ENCODE measurements around the gene PIM2. TPM values are rescaled to one million over a fixed set of nuclear protein-coding genes. Genes with fewer than 3 reads are reported as not detected.

PIM2 gene
- total and polyA plus RNA-seq, 2 of the 13 experiments (the other 11 are each of a cell fraction or from before 2014, with no cell fraction given) = 14.4 to 15.8 TPM

DNA sequence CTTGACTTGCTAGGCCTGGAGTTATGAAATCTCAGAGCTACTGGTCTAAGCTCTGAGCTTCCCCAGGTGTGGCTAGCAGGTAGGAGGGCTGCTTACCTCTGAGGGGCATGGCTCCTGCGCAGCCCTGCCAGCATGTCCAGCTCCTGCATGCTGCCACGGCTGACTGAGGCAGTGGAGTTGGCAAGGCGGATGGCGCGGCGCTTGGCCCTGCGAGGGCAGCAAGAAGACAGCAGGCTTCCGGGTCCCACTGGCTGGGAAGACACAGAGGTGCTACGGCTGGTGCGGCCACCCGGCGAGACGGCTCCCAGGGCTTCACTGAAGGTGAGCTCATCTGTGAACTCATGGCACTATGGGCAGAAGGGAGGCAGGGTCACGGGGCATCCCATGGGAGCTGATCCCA is 47.1 kb upstream of the PIM2 start:
- POLR2A ChIA-PET = no interaction called here
- WGBS (ENCODE audit: low lambda C conversion rate) = no CpG with 5 or more reads among the region's 14 CpGs

More for the DNA sequence above, 47.1 kb upstream of the PIM2 start:
- intact Hi-C loops (cut with micrococcal nuclease; ENCODE audit: unreplicated experiment) (no loop called here), in situ Hi-C loops (cut with HindIII; ENCODE audit: extremely low pct_ligation_motif_present, low pct_unique_long_range_greater_than_20kb) (no loop called here)
- BruUV-seq (replicated peaks) = no TSS peak
- H2AFZ ChIP-seq (ENCODE audit: low read length) = no peak overlapping the region
- H3K9me3 ChIP-seq (ENCODE audit: low read length) = no peaks in the 10 kb centered on the region
- CTCF ChIA-PET (ENCODE audit: low intra/inter-chr PET ratio, low total read pairs) = no interaction called here
- no peak for DNase-seq (ENCODE audit: low spot score)
- H3K36me3 ChIP-seq (replicated peaks in 1 of 2; ENCODE audit: control insufficient read depth in 1 of 2, insufficient read depth in 2 of 2, low read length in 2 of 2) = no peaks in the 10 kb centered on the region
- H3K27me3 ChIP-seq (ENCODE audit: control insufficient read depth in 1 of 2, insufficient read depth in 2 of 2, low read length in 2 of 2) = no peaks in the 10 kb centered on the region
- no peak overlapping the region for H3K27ac ChIP-seq (ENCODE audit: extremely low read length, insufficient read depth, low read length)
- no peak for FAIRE-seq
- no peaks in the 10 kb centered on the region for H3K79me2 ChIP-seq (ENCODE audit: insufficient read depth, low read length)
- no peak overlapping the region for H3K4me3 ChIP-seq (replicated peaks in 1 of 3; ENCODE audit: insufficient read depth in 1 of 3, low read depth in 2 of 3, low read length in 3 of 3)
- no peak for ATAC-seq
- no peaks in the 10 kb centered on the region for H4K20me1 ChIP-seq (ENCODE audit: insufficient read depth, low read length)
- no peak overlapping the region for H3K4me2 ChIP-seq (ENCODE audit: low read depth, low read length)
- no peak overlapping the region for H3K9ac ChIP-seq (ENCODE audit: insufficient read depth, low read depth, low read length)
- TF ChIP-seq, protein P1, sequence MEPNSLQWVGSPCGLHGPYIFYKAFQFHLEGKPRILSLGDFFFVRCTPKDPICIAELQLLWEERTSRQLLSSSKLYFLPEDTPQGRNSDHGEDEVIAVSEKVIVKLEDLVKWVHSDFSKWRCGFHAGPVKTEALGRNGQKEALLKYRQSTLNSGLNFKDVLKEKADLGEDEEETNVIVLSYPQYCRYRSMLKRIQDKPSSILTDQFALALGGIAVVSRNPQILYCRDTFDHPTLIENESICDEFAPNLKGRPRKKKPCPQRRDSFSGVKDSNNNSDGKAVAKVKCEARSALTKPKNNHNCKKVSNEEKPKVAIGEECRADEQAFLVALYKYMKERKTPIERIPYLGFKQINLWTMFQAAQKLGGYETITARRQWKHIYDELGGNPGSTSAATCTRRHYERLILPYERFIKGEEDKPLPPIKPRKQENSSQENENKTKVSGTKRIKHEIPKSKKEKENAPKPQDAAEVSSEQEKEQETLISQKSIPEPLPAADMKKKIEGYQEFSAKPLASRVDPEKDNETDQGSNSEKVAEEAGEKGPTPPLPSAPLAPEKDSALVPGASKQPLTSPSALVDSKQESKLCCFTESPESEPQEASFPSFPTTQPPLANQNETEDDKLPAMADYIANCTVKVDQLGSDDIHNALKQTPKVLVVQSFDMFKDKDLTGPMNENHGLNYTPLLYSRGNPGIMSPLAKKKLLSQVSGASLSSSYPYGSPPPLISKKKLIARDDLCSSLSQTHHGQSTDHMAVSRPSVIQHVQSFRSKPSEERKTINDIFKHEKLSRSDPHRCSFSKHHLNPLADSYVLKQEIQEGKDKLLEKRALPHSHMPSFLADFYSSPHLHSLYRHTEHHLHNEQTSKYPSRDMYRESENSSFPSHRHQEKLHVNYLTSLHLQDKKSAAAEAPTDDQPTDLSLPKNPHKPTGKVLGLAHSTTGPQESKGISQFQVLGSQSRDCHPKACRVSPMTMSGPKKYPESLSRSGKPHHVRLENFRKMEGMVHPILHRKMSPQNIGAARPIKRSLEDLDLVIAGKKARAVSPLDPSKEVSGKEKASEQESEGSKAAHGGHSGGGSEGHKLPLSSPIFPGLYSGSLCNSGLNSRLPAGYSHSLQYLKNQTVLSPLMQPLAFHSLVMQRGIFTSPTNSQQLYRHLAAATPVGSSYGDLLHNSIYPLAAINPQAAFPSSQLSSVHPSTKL (CRISPR knock-in tag; IDR thresholded peaks at IDR 0.05) = no peak
- TF ChIP-seq SRSF1 (optimal IDR thresholded peaks at IDR 0.05; ENCODE audit: low read depth, low read length) (no peak), ZNF550 (CRISPR knock-in tag; IDR thresholded peaks at IDR 0.05; ENCODE audit: borderline replicate concordance) (no peak), ZNF614 (CRISPR knock-in tag; IDR thresholded peaks at IDR 0.05; ENCODE audit: borderline replicate concordance) (no peak), ZNF557 (CRISPR knock-in tag; IDR thresholded peaks at IDR 0.05) (no peak), ZNF253 (CRISPR knock-in tag; IDR thresholded peaks at IDR 0.05; ENCODE audit: borderline replicate concordance) (no peak), ZNF20 (CRISPR knock-in tag; IDR thresholded peaks at IDR 0.05) (no peak), ZNF569 (CRISPR knock-in tag; IDR thresholded peaks at IDR 0.05; ENCODE audit: borderline replicate concordance) (no peak), DMAP1 (CRISPR knock-in tag; IDR thresholded peaks at IDR 0.05) (no peak), BCL6 (CRISPR knock-in tag; IDR thresholded peaks at IDR 0.05) (no peak), NFE2L2 (IDR thresholded peaks at IDR 0.05; ENCODE audit: low read length) (no peak), BORCS8-MEF2B (CRISPR knock-in tag; IDR thresholded peaks at IDR 0.05) (no peak)
- TF ChIP-seq, protein P2, sequence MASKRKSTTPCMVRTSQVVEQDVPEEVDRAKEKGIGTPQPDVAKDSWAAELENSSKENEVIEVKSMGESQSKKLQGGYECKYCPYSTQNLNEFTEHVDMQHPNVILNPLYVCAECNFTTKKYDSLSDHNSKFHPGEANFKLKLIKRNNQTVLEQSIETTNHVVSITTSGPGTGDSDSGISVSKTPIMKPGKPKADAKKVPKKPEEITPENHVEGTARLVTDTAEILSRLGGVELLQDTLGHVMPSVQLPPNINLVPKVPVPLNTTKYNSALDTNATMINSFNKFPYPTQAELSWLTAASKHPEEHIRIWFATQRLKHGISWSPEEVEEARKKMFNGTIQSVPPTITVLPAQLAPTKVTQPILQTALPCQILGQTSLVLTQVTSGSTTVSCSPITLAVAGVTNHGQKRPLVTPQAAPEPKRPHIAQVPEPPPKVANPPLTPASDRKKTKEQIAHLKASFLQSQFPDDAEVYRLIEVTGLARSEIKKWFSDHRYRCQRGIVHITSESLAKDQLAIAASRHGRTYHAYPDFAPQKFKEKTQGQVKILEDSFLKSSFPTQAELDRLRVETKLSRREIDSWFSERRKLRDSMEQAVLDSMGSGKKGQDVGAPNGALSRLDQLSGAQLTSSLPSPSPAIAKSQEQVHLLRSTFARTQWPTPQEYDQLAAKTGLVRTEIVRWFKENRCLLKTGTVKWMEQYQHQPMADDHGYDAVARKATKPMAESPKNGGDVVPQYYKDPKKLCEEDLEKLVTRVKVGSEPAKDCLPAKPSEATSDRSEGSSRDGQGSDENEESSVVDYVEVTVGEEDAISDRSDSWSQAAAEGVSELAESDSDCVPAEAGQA (IDR thresholded peaks at IDR 0.05; ENCODE audit: low read depth) = no peak
- TF ChIP-seq, protein P2 (CRISPR knock-in tag; IDR thresholded peaks at IDR 0.05; ENCODE audit: borderline replicate concordance) = no peak
- TF ChIP-seq, protein P3, sequence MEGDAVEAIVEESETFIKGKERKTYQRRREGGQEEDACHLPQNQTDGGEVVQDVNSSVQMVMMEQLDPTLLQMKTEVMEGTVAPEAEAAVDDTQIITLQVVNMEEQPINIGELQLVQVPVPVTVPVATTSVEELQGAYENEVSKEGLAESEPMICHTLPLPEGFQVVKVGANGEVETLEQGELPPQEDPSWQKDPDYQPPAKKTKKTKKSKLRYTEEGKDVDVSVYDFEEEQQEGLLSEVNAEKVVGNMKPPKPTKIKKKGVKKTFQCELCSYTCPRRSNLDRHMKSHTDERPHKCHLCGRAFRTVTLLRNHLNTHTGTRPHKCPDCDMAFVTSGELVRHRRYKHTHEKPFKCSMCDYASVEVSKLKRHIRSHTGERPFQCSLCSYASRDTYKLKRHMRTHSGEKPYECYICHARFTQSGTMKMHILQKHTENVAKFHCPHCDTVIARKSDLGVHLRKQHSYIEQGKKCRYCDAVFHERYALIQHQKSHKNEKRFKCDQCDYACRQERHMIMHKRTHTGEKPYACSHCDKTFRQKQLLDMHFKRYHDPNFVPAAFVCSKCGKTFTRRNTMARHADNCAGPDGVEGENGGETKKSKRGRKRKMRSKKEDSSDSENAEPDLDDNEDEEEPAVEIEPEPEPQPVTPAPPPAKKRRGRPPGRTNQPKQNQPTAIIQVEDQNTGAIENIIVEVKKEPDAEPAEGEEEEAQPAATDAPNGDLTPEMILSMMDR (CRISPR knock-in tag; IDR thresholded peaks at IDR 0.05) = no peak
- H3K4me1 ChIP-seq (ENCODE audit: insufficient read depth, low read length) = peaks cover 18% of the 10 kb centered on the region

Data from HepG2 (cell line).